ENCODE results near the gene PAEP.
"Not testable (repeated sequence)": the region's sequence is repeated elsewhere in the genome, so short reads cannot be mapped to it uniquely, and the experiment has no call there.

GRCh38 chr9:135549478-135550343 lies 11.8 kb upstream of the PAEP start:
- TF ChIP-seq REST (IDR thresholded peaks at IDR 0.05; ENCODE audit: insufficient replicate concordance, low read depth); CTCF (IDR thresholded peaks at IDR 0.05; ENCODE audit: insufficient read depth, low read length): not testable (repeated sequence)

Data from HL-60 (cell line).